Measurements from ENCODE around the gene PDE7B. TPM values are rescaled to one million over a fixed set of nuclear protein-coding genes. Genes with fewer than 3 reads are reported as not detected.

PDE7B gene
- total and polyA plus RNA-seq, 9 of the 15 experiments (the other 6 are each of a cell fraction or from before 2014, with no cell fraction given) = 0.01 TPM; not detected in 8

- TF ChIP-seq ARID3B (CRISPR knock-in tag; IDR thresholded peaks at IDR 0.05; ENCODE audit: borderline replicate concordance) = no peak
- no peak for TF ChIP-seq GATAD2B (IDR thresholded peaks at IDR 0.05; ENCODE audit: borderline replicate concordance)
- no peak for TF ChIP-seq ZKSCAN8 (CRISPR knock-in tag; IDR thresholded peaks at IDR 0.05)
- TF ChIP-seq CEBPG (CRISPR knock-in tag; IDR thresholded peaks at IDR 0.05) = no peak
- TF ChIP-seq CEBPG (tag; conservative IDR thresholded peaks at IDR 0.05 in 1 of 2, IDR thresholded peaks at IDR 0.05 in 1 of 2) = no peak
- TF ChIP-seq GMEB1 (CRISPR knock-in tag; IDR thresholded peaks at IDR 0.05) = no peak
- TF ChIP-seq MYNN (IDR thresholded peaks at IDR 0.05) = no peak
- TF ChIP-seq MYNN (CRISPR knock-in tag; IDR thresholded peaks at IDR 0.05) = no peak
- no peak for TF ChIP-seq RBM17 (IDR thresholded peaks at IDR 0.05; ENCODE audit: borderline replicate concordance, low read depth, low read length)
- TF ChIP-seq NELFE (IDR thresholded peaks at IDR 0.05; ENCODE audit: insufficient read depth, insufficient read length) = no peak
- TF ChIP-seq SAP30 (IDR thresholded peaks at IDR 0.05; ENCODE audit: borderline replicate concordance, insufficient read depth, low read depth, low read length, poor library complexity, severe bottlenecking) = no peak
- no peak for TF ChIP-seq TCFL5 (CRISPR knock-in tag; conservative IDR thresholded peaks at IDR 0.05)
- TF ChIP-seq SMARCA5 (IDR thresholded peaks at IDR 0.05) = no peak
- no peak for TF ChIP-seq ZNF398 (CRISPR knock-in tag; IDR thresholded peaks at IDR 0.05)
- TF ChIP-seq MCM7 (IDR thresholded peaks at IDR 0.05) = no peak
- no peak for TF ChIP-seq ELF2 (CRISPR knock-in tag; IDR thresholded peaks at IDR 0.05)
- TF ChIP-seq CEBPB (tag; IDR thresholded peaks at IDR 0.05) = no peak
Measured at GRCh38 chr6:135884136-135884535, 32.6 kb downstream of the PDE7B start (continued).
